HG03175 (cell line): Measurements from ENCODE around the gene HTR2B.
"Not testable (repeated sequence)": the region's sequence is repeated elsewhere in the genome, so short reads cannot be mapped to it uniquely, and the experiment has no call there.

Source experiments
- ATAC-seq: cut with Tn5 transposase; IDR thresholded peaks from one replicate; pipeline ENCODE4 v1.9.1; 2021; ENCODE audit warnings: mild to moderate bottlenecking, moderate library complexity; ENCODE audit not compliant: unreplicated experiment

Gene HTR2B

GRCh38 chr2:231124838-231125568 lies at the start of gene HTR2B:
TSS of gene HTR2B (minus strand) at chr2:231125042. CDS start at chr2:231123764, 1,278 bp downstream.
- ATAC-seq, result no peak

GRCh38 chr2:231174211-231174651 lies 49.4 kb upstream of the HTR2B start:
- no peak for ATAC-seq

GRCh38 chr2:231172025-231172424 lies 47.2 kb upstream of the HTR2B start:
- ATAC-seq, result no peak

GRCh38 chr2:231170055-231170454 lies 45.2 kb upstream of the HTR2B start:
- no peak for ATAC-seq

GRCh38 chr2:231169488-231169887 lies 44.6 kb upstream of the HTR2B start:
- ATAC-seq, result no peak

- no peak for ATAC-seq
Measured at GRCh38 chr2:231168460-231169139, 43.8 kb upstream of the HTR2B start.

GRCh38 chr2:231167745-231168459 lies 43.1 kb upstream of the HTR2B start:
- ATAC-seq, result no peak

- ATAC-seq, result no peak
Measured at GRCh38 chr2:231163414-231164095, 38.7 kb upstream of the HTR2B start.

- no peak for ATAC-seq
Measured at GRCh38 chr2:231163011-231163410, 38.2 kb upstream of the HTR2B start.

- ATAC-seq, result no peak
Measured at GRCh38 chr2:231161877-231162329, 37.1 kb upstream of the HTR2B start.

GRCh38 chr2:231161252-231161839 lies 36.5 kb upstream of the HTR2B start:
- no peak for ATAC-seq

GRCh38 chr2:231160701-231161100 lies 35.9 kb upstream of the HTR2B start:
- ATAC-seq, result no peak

GRCh38 chr2:231159306-231159705 lies 34.5 kb upstream of the HTR2B start:
- no peak for ATAC-seq

GRCh38 chr2:231152800-231153557 lies 28.1 kb upstream of the HTR2B start:
- ATAC-seq, result no peak

- ATAC-seq, result no peak
Measured at GRCh38 chr2:231146665-231147064, 21.8 kb upstream of the HTR2B start.

GRCh38 chr2:231144896-231145295 lies 20.1 kb upstream of the HTR2B start:
- no peak for ATAC-seq

GRCh38 chr2:231140808-231141207 lies 16.0 kb upstream of the HTR2B start:
- ATAC-seq, result not testable (repeated sequence)

- no peak for ATAC-seq
Measured at GRCh38 chr2:231139796-231140195, 15.0 kb upstream of the HTR2B start.

GRCh38 chr2:231138699-231139098 lies 13.9 kb upstream of the HTR2B start:
- no peak for ATAC-seq
